Endothelial cell of umbilical vein (primary cell): ENCODE data around the gene BARD1.

Experiments
- EZH2 ChIP-seq: IDR thresholded peaks from 2 replicates; pipeline ENCODE4 v1.6.1; 2012; ENCODE audit warnings: borderline replicate concordance, low read depth, mild to moderate bottlenecking, moderate library complexity, low read length, inconsistent platforms; ENCODE audit not compliant: severe bottlenecking
- FOS ChIP-seq: IDR thresholded peaks from 2 replicates; pipeline ENCODE4 v1.6.1; 2011; ENCODE audit warnings: mild to moderate bottlenecking, low read length, moderate library complexity, borderline replicate concordance; ENCODE audit not compliant: insufficient read depth
- JUN ChIP-seq: IDR thresholded peaks from 2 replicates; pipeline ENCODE4 v1.6.1; 2011; ENCODE audit warnings: borderline replicate concordance, low read depth; ENCODE audit not compliant: insufficient read length, insufficient read depth
- MYC ChIP-seq: IDR thresholded peaks from one replicate; pipeline ENCODE4 v1.6.1; 2011; ENCODE audit warnings: mild to moderate bottlenecking, low read depth, low read length
- POLR2A ChIP-seq: IDR thresholded peaks from 2 replicates; pipeline ENCODE4 v1.6.1; 2012; ENCODE audit warnings: low read depth, mild to moderate bottlenecking, control low read depth, low read length
- POLR2AphosphoS5 ChIP-seq: IDR thresholded peaks from 2 replicates; pipeline ENCODE4 v1.6.1; 2012; ENCODE audit warnings: low read depth, mild to moderate bottlenecking, control low read depth, low read length, moderate library complexity; ENCODE audit not compliant: insufficient read depth
- TF ChIP-seq, protein P1 (sequence below), 2 donors: IDR thresholded peaks; 1 replicate in 1 of 2; 2 replicates in 1 of 2; pipeline ENCODE4 v1.5.1; 2011; ENCODE audit warnings: low read length in 2 of 2, mild to moderate bottlenecking in 2 of 2, moderate library complexity in 2 of 2, control low read depth in 1 of 2, inconsistent platforms in 1 of 2, low read depth in 1 of 2; ENCODE audit not compliant: insufficient read depth in 1 of 2; ENCODE audit errors: extremely low read depth in 1 of 2
- TF ChIP-seq, protein P2 (sequence below): IDR thresholded peaks from 2 replicates; pipeline ENCODE4 v1.6.1; 2011; ENCODE audit not compliant: insufficient read depth, insufficient read length

DNA sequence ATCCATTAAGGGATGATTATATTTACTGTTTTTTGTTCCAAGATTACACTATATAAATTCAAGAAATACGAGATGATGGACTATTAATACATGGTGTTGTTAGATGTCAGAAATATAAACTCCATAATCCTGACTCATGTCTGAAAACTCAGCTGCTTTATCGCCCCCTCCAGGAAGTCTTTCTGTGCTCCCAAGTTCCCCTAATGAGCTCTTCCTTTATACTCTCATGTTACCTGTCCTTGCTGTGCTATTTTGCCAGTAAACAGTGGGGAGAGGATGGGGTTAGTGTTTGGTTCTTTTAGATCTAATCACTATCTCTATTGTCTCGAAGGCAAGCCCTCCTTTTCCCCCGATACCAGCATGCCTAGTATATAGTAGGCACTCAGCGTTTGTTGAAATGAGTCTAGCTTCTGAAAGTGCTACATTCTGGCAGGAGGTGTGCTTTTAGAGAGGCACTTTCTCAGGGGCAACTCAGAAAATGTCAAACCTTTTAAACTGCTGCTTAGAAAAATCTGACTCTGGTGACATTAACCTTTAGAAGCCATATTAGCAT is 21.4 kb upstream of the BARD1 start:
- no peak for TF ChIP-seq FOS
- TF ChIP-seq EZH2, result no peak
- no peak for TF ChIP-seq POLR2A
- TF ChIP-seq, protein P1, sequence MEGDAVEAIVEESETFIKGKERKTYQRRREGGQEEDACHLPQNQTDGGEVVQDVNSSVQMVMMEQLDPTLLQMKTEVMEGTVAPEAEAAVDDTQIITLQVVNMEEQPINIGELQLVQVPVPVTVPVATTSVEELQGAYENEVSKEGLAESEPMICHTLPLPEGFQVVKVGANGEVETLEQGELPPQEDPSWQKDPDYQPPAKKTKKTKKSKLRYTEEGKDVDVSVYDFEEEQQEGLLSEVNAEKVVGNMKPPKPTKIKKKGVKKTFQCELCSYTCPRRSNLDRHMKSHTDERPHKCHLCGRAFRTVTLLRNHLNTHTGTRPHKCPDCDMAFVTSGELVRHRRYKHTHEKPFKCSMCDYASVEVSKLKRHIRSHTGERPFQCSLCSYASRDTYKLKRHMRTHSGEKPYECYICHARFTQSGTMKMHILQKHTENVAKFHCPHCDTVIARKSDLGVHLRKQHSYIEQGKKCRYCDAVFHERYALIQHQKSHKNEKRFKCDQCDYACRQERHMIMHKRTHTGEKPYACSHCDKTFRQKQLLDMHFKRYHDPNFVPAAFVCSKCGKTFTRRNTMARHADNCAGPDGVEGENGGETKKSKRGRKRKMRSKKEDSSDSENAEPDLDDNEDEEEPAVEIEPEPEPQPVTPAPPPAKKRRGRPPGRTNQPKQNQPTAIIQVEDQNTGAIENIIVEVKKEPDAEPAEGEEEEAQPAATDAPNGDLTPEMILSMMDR (IDR thresholded peaks at IDR 0.05; ENCODE audit: extremely low read depth in 1 of 2, insufficient read depth in 1 of 2, low read depth in 1 of 2, low read length in 2 of 2), result peak in 1 of 2 donors; percentile 35
- no peak for TF ChIP-seq POLR2AphosphoS5
- TF ChIP-seq JUN, result no peak
- TF ChIP-seq, protein P2, sequence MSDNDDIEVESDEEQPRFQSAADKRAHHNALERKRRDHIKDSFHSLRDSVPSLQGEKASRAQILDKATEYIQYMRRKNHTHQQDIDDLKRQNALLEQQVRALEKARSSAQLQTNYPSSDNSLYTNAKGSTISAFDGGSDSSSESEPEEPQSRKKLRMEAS, result no peak
- TF ChIP-seq MYC, result no peak
